Liver (tissue), 2 donors: ENCODE measurements around the gene FIG4.
"Not testable (repeated sequence)": the region's sequence is repeated elsewhere in the genome, so short reads cannot be mapped to it uniquely, and the experiment has no call there.

Experiments
- TF ChIP-seq, protein P1 (sequence below): IDR thresholded peaks from 2 replicates; pipeline ENCODE4 v1.6.1; 2016; ENCODE audit warnings: antibody characterized with exemption
- TF ChIP-seq, protein P2 (sequence below): fragments of 150-350 bp; IDR thresholded peaks from 2 replicates; pipeline ENCODE4 v1.5.1; 2017; ENCODE audit warnings: improper control_type of control experiment, low read depth, low read length; ENCODE audit not compliant: missing input control
- donor health status: healthy.

DNA sequence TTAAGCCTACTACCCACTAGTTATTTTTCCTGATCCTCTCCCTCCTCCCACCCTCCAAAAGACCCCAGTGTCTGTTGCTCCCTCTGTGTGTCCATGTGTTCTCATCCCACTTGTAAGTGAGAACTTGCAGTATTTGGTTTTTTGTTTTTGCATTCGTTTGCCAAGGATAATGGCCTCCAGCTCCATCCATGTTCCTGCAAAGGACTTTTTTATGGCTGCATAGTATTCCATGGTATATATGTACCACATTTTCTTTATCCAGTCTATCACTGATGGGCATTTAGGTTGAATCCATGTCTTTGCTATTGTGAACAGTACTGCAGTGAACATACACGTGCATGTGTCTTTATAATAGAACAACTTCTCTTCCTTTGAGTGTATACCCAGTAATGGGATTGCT lies 17.0 kb downstream of the FIG4 start:
- TF ChIP-seq, protein P1, sequence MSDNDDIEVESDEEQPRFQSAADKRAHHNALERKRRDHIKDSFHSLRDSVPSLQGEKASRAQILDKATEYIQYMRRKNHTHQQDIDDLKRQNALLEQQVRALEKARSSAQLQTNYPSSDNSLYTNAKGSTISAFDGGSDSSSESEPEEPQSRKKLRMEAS = not testable (repeated sequence)
- TF ChIP-seq, protein P2, sequence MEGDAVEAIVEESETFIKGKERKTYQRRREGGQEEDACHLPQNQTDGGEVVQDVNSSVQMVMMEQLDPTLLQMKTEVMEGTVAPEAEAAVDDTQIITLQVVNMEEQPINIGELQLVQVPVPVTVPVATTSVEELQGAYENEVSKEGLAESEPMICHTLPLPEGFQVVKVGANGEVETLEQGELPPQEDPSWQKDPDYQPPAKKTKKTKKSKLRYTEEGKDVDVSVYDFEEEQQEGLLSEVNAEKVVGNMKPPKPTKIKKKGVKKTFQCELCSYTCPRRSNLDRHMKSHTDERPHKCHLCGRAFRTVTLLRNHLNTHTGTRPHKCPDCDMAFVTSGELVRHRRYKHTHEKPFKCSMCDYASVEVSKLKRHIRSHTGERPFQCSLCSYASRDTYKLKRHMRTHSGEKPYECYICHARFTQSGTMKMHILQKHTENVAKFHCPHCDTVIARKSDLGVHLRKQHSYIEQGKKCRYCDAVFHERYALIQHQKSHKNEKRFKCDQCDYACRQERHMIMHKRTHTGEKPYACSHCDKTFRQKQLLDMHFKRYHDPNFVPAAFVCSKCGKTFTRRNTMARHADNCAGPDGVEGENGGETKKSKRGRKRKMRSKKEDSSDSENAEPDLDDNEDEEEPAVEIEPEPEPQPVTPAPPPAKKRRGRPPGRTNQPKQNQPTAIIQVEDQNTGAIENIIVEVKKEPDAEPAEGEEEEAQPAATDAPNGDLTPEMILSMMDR = not testable (repeated sequence)
